Activated CD8-positive, alpha-beta T cell treated with anti-CD3 and anti-CD28 coated beads for 36 hours (primary cell): ENCODE results near the gene CDC14B. TPM values are rescaled to one million over a fixed set of nuclear protein-coding genes. Genes with fewer than 3 reads are reported as not detected.

ENCODE experiments used
- ATAC-seq: fragments of 200-7000 bp; cut with Tn5 transposase; one replicate; pipeline ENCODE4 v1.10.0; 2021; ENCODE audit warnings: mild to moderate bottlenecking, moderate library complexity
- CTCF ChIA-PET: fragments of 350-600 bp; sonication (Branson Sonifier 250); formaldehyde crosslinking; loops from one replicate; lab custom pipeline; 2021; ENCODE audit warnings: antibody characterized with exemption; lab: Charles Lee
- POLR2A ChIA-PET: fragments of 350-600 bp; sonication (Branson Sonifier 250); formaldehyde crosslinking; loops from one replicate; lab custom pipeline; 2021; ENCODE audit warnings: antibody characterized with exemption; lab: Charles Lee
- DNase-seq: peaks from one replicate; pipeline ENCODE4 v3.0.0-alpha.2; 2020
- H3K27ac Mint-ChIP-seq: one replicate; pipeline ENCODE4 v1.8.0; 2021; ENCODE audit warnings: mild to moderate bottlenecking, mixed read lengths
- H3K27me3 Mint-ChIP-seq: one replicate; pipeline ENCODE4 v1.8.0; 2021; ENCODE audit warnings: mixed read lengths
- H3K36me3 Mint-ChIP-seq: one replicate; pipeline ENCODE4 v1.8.0; 2021; ENCODE audit warnings: low read depth, mixed read lengths
- H3K4me1 Mint-ChIP-seq: one replicate; pipeline ENCODE4 v1.8.0; 2021; ENCODE audit warnings: low read depth, mixed read lengths
- H3K4me3 Mint-ChIP-seq: one replicate; pipeline ENCODE4 v1.8.0; 2021; ENCODE audit warnings: mild to moderate bottlenecking, moderate library complexity, mixed read lengths
- H3K9me3 Mint-ChIP-seq: one replicate; pipeline ENCODE4 v1.8.0; 2021; ENCODE audit warnings: mixed read lengths
- CTCF ChIP-seq: fragments of 200-600 bp; IDR thresholded peaks from one replicate; pipeline ENCODE4 v1.8.0; 2022; ENCODE audit warnings: antibody characterized with exemption, mild to moderate bottlenecking
- intact Hi-C: fragments of 100-400 bp; cut with micrococcal nuclease; formaldehyde crosslinking; loops from one replicate; pipeline ENCODE4 v1.10.0; 2022
- total RNA-seq, 2 experiments: library from RNA; stranded (reverse); gene quantifications; one replicate each; pipeline ENCODE4 v1.2.3, GENCODE V29; 2021

The CDC14B gene
- total RNA-seq, 2 experiments from 2014 or later = 0.27 to 0.54 TPM

DNA sequence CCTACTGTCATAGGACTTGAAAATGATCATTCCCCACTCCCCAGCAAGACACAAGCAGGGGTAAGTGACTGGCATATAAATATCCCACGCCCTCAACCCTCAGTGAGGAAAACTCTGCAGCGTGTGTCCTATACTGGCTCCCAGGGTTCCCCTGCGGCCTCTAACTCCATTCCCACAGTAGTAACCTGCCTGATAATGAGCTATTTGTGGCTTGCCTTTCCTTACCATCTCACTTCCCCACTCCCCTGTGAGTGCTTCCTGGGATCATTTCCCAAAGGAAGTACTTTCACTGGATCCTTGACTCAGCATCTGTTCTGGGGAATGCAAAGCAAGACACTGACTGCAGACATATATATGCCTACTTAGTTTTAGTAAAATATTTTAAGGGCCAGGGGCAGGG, 14.3 kb downstream of the CDC14B start:
- H3K27ac Mint-ChIP-seq = no peak overlapping the region
- DNase-seq = no peak
- H3K4me1 Mint-ChIP-seq = no peaks in the 10 kb centered on the region
- POLR2A ChIA-PET = no interaction called here
- ATAC-seq = no peak
- no peak overlapping the region for H3K4me3 Mint-ChIP-seq
- no peaks in the 10 kb centered on the region for H3K36me3 Mint-ChIP-seq
- intact Hi-C loops = no loop called here
- TF ChIP-seq CTCF = no peak
- peaks cover 14% of the 10 kb centered on the region for H3K27me3 Mint-ChIP-seq
- no peaks in the 10 kb centered on the region for H3K9me3 Mint-ChIP-seq
- CTCF ChIA-PET = no interaction called here

DNA sequence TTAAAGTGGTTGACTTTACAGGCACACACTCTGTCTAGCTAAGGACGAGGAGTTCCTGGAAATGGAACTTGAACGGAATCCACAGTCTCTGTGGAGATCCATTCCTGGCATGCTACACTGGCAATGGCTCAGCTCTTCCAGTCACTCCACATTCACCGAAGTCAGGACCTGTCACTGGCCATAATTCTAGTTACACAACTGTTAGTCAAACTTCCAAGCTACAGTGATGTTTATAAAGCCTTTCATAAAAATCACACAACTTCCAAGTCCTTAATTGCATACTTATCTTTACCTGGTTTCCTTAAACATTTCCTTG, 15.7 kb downstream of the CDC14B start:
- ChIA-PET CTCF (no interaction called here), POLR2A (no interaction called here)
- intact Hi-C loops = no loop called here
- no peaks in the 10 kb centered on the region for H3K4me1 Mint-ChIP-seq
- H3K4me3 Mint-ChIP-seq = no peak overlapping the region
- H3K27ac Mint-ChIP-seq = no peak overlapping the region
- DNase-seq (no peak), ATAC-seq (no peak)
- no peak for TF ChIP-seq CTCF
- H3K27me3 Mint-ChIP-seq = peaks cover 7% of the 10 kb centered on the region
- H3K36me3 Mint-ChIP-seq = no peaks in the 10 kb centered on the region
- no peaks in the 10 kb centered on the region for H3K9me3 Mint-ChIP-seq

DNA sequence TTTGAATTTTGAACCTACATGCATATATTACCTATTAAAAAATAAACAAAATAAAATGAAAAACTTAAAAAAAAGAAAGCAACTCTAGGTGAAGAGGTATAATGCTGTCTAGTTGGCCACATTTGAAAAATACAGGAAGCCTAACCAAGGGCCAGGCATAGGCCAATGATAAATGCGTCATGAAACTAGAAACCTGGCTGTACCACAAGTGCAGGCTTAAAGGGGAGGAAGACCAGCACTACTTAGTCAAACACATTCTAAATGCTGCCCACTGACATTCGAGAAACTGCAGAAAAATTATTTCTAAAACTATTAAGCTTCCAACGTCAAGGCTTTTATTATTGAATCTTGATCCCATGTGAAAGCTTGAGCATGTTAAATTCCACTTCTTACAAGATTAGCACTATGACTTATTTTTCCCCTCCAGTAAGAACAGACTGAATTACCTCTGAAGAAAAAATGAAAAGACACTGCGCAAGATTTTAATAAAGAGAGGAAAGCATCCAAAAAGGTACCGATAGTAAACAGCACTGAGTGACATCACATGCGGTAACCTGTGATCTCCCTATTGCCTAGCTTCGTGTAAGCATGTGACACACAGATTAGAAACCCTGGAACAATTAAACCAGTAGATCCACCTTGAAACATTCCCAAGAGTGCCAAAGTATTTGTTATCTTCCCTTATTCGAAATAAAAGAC, 16.2 kb downstream of the CDC14B start:
- ATAC-seq (no peak), DNase-seq (no peak)
- no peaks in the 10 kb centered on the region for H3K4me1 Mint-ChIP-seq
- H3K4me3 Mint-ChIP-seq = no peak overlapping the region
- intact Hi-C loops = no loop called here
- peaks cover 7% of the 10 kb centered on the region for H3K27me3 Mint-ChIP-seq
- TF ChIP-seq CTCF = no peak
- H3K27ac Mint-ChIP-seq = no peak overlapping the region
- CTCF ChIA-PET = no interaction called here
- POLR2A ChIA-PET = no interaction called here
- H3K9me3 Mint-ChIP-seq = no peaks in the 10 kb centered on the region
- H3K36me3 Mint-ChIP-seq = no peaks in the 10 kb centered on the region

DNA sequence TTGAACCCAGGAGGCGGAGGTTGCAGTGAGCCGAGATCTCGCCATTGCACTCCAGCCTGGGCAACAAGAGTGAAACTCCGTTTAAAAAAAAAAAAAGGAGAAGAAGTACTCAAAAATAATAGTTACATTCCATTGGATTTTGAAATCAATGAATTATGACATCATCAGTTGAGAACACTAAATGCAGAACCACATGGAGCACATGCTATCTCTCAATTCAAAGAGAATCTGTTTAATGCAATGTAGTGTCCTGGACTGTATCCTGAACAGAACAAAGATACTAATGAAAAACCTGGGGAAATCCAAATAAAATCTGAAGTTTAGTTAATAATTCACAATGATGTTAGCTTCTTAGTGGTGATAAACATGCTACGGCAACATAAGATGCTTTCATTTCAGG, 20.3 kb downstream of the CDC14B start:
- Mint-ChIP-seq H3K27me3 (peaks cover 9% of the 10 kb centered on the region), H3K9me3 (no peaks in the 10 kb centered on the region), H3K4me1 (no peaks in the 10 kb centered on the region), H3K36me3 (no peaks in the 10 kb centered on the region), H3K27ac (no peak overlapping the region), H3K4me3 (no peak overlapping the region)
- CTCF ChIA-PET = interaction anchor here (0.6 kb wide), 1 partner anchor 261 kb away, joined by 3 read pairs; no protein-coding TSS in a partner anchor
- no peak for DNase-seq
- POLR2A ChIA-PET = no interaction called here
- no peak for ATAC-seq
- TF ChIP-seq CTCF = no peak
- intact Hi-C loops = no loop called here

DNA sequence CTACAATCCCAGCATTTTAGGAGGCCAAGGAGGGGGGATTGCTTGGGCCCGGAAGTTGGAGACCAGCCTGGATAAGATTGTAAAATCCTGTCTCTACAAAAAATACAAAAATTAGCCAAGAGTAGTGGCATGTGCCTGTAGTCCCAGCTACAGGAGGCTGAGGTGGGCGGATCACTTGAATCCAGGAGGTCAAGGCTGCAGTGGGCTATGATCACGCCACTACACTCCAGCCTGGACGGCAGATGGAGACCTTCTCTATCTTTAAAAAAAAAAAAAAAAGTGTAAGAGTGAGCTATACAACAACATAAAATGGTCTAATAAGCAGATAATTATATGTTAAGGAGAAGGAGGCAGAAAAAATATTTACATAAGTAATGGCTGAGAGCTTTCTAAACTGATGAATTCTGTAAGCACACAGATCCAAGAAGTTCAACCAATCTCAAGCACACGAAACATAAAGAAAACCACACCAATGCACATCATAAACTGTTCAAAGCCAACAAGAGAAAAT, 23.0 kb downstream of the CDC14B start:
- CTCF ChIA-PET = no interaction called here
- no peak for TF ChIP-seq CTCF
- H3K27ac Mint-ChIP-seq = no peak overlapping the region
- POLR2A ChIA-PET = no interaction called here
- no peaks in the 10 kb centered on the region for H3K36me3 Mint-ChIP-seq
- DNase-seq (no peak), ATAC-seq (no peak)
- no peaks in the 10 kb centered on the region for H3K4me1 Mint-ChIP-seq
- H3K4me3 Mint-ChIP-seq = no peak overlapping the region
- intact Hi-C loops = no loop called here
- H3K9me3 Mint-ChIP-seq = no peaks in the 10 kb centered on the region
- H3K27me3 Mint-ChIP-seq = peaks cover 13% of the 10 kb centered on the region
